ENCODE data around the gene STK35. TPM values are rescaled to one million over a fixed set of nuclear protein-coding genes. Genes with fewer than 3 reads are reported as not detected.

STK35 gene
- polyA plus RNA-seq, 1 donor from 2014 or later: 10.8 TPM

DNA sequence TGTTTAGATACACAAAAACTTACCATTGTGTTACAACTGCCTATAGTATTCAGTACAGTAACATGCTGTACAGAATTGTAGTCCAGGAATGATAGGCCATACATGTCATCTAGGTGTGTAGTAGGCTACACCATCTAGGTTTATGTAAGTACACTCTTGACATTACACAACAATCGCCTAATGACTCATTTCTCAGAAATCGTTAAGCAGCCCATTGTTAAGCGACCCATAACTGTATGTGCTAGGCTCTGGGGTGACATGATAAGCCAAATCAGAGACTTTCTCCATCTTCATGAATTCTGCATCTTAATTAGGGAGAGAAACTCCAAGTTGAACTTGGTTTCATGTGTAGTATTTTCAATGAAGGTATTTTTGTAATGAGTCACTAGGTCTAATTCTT, 17.2 kb downstream of the STK35 start:
- H4K20me1 ChIP-seq (ENCODE audit: insufficient read depth): peaks cover 4% of the 10 kb centered on the region

DNA sequence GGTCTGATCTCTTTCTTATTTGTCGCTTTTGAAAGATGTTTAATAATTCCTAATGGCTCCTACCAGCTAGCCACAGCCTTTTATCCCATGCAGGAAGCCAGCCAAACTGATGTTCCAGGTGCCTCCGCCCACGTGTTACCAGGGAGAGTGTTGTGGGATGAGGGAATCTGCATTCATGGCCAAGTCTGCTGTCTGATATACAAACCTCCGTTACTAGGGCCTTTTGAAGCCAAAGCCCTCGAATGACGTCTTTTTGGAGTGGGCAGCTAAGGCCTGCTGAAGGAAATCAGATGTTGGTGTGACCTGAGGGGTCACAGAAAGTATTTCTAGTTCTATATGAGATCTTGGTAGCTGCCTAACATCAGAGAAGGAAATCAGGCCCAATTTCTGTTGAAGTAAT, 21.3 kb downstream of the STK35 start:
- H3K9me3 ChIP-seq (ENCODE audit: low read length): no peaks in the 10 kb centered on the region
- no peaks in the 10 kb centered on the region for H3F3A ChIP-seq (ENCODE audit: insufficient read depth, low read length, poor library complexity, severe bottlenecking)
- H2AFZ ChIP-seq (ENCODE audit: low read depth, low read length): no peak overlapping the region
- H3K4me3 ChIP-seq (ENCODE audit: low read length): no peak overlapping the region
- H3K27ac ChIP-seq (ENCODE audit: low read length): no peak overlapping the region
- peaks cover 4% of the 10 kb centered on the region for H4K20me1 ChIP-seq (ENCODE audit: insufficient read depth)
- H3K27me3 ChIP-seq (ENCODE audit: insufficient read depth, low read depth, low read length): no peaks in the 10 kb centered on the region
- H3K4me2 ChIP-seq (ENCODE audit: low read length): no peak overlapping the region
- peaks cover 57% of the 10 kb centered on the region for H3K79me2 ChIP-seq (replicated peaks; ENCODE audit: insufficient read depth, low read length)
- TF ChIP-seq SMC3 (conservative IDR thresholded peaks at IDR 0.05; ENCODE audit: poor library complexity) (no peak), POLR2AphosphoS5 (IDR thresholded peaks at IDR 0.05) (no peak), RAD21 (conservative IDR thresholded peaks at IDR 0.05) (no peak), TAF1 (IDR thresholded peaks at IDR 0.05; ENCODE audit: low read depth) (no peak), MXI1 (conservative IDR thresholded peaks at IDR 0.05; ENCODE audit: poor library complexity, severe bottlenecking) (no peak), EZH2 (IDR thresholded peaks at IDR 0.05; ENCODE audit: borderline replicate concordance, insufficient read depth, low read length, poor library complexity, severe bottlenecking) (no peak), EP300 (conservative IDR thresholded peaks at IDR 0.05; ENCODE audit: poor library complexity, severe bottlenecking) (no peak)
- TF ChIP-seq, protein P1, sequence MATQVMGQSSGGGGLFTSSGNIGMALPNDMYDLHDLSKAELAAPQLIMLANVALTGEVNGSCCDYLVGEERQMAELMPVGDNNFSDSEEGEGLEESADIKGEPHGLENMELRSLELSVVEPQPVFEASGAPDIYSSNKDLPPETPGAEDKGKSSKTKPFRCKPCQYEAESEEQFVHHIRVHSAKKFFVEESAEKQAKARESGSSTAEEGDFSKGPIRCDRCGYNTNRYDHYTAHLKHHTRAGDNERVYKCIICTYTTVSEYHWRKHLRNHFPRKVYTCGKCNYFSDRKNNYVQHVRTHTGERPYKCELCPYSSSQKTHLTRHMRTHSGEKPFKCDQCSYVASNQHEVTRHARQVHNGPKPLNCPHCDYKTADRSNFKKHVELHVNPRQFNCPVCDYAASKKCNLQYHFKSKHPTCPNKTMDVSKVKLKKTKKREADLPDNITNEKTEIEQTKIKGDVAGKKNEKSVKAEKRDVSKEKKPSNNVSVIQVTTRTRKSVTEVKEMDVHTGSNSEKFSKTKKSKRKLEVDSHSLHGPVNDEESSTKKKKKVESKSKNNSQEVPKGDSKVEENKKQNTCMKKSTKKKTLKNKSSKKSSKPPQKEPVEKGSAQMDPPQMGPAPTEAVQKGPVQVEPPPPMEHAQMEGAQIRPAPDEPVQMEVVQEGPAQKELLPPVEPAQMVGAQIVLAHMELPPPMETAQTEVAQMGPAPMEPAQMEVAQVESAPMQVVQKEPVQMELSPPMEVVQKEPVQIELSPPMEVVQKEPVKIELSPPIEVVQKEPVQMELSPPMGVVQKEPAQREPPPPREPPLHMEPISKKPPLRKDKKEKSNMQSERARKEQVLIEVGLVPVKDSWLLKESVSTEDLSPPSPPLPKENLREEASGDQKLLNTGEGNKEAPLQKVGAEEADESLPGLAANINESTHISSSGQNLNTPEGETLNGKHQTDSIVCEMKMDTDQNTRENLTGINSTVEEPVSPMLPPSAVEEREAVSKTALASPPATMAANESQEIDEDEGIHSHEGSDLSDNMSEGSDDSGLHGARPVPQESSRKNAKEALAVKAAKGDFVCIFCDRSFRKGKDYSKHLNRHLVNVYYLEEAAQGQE (IDR thresholded peaks at IDR 0.05; ENCODE audit: borderline replicate concordance): no peak
- TF ChIP-seq, protein P2, sequence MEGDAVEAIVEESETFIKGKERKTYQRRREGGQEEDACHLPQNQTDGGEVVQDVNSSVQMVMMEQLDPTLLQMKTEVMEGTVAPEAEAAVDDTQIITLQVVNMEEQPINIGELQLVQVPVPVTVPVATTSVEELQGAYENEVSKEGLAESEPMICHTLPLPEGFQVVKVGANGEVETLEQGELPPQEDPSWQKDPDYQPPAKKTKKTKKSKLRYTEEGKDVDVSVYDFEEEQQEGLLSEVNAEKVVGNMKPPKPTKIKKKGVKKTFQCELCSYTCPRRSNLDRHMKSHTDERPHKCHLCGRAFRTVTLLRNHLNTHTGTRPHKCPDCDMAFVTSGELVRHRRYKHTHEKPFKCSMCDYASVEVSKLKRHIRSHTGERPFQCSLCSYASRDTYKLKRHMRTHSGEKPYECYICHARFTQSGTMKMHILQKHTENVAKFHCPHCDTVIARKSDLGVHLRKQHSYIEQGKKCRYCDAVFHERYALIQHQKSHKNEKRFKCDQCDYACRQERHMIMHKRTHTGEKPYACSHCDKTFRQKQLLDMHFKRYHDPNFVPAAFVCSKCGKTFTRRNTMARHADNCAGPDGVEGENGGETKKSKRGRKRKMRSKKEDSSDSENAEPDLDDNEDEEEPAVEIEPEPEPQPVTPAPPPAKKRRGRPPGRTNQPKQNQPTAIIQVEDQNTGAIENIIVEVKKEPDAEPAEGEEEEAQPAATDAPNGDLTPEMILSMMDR (IDR thresholded peaks at IDR 0.05; ENCODE audit: poor library complexity, severe bottlenecking): no peak
- no peaks in the 10 kb centered on the region for H3K9me2 ChIP-seq (ENCODE audit: insufficient read depth, low read length)
- H3K9ac ChIP-seq (ENCODE audit: low read length): no peak overlapping the region
- peaks cover 5% of the 10 kb centered on the region for H3K36me3 ChIP-seq (ENCODE audit: insufficient read depth, low read length)

More for the DNA sequence above, 17.2 kb downstream of the STK35 start:
- Histone ChIP-seq H3K36me3 (ENCODE audit: insufficient read depth, low read length) (peaks cover 5% of the 10 kb centered on the region), H3K79me2 (replicated peaks; ENCODE audit: insufficient read depth, low read length) (peaks cover 61% of the 10 kb centered on the region), H3K27ac (ENCODE audit: low read length) (no peak overlapping the region), H2AFZ (ENCODE audit: low read depth, low read length) (no peak overlapping the region), H3K4me3 (ENCODE audit: low read length) (no peak overlapping the region), H3F3A (ENCODE audit: insufficient read depth, low read length, poor library complexity, severe bottlenecking) (no peaks in the 10 kb centered on the region), H3K9me3 (ENCODE audit: low read length) (no peaks in the 10 kb centered on the region), H3K9ac (ENCODE audit: low read length) (no peak overlapping the region), H3K9me2 (ENCODE audit: insufficient read depth, low read length) (no peaks in the 10 kb centered on the region), H3K27me3 (ENCODE audit: insufficient read depth, low read depth, low read length) (no peaks in the 10 kb centered on the region), H3K4me2 (ENCODE audit: low read length) (no peak overlapping the region)
- TF ChIP-seq SMC3 (conservative IDR thresholded peaks at IDR 0.05; ENCODE audit: poor library complexity) (no peak), POLR2AphosphoS5 (IDR thresholded peaks at IDR 0.05) (no peak), TAF1 (IDR thresholded peaks at IDR 0.05; ENCODE audit: low read depth) (no peak), EP300 (conservative IDR thresholded peaks at IDR 0.05; ENCODE audit: poor library complexity, severe bottlenecking) (no peak), MXI1 (conservative IDR thresholded peaks at IDR 0.05; ENCODE audit: poor library complexity, severe bottlenecking) (no peak), RAD21 (conservative IDR thresholded peaks at IDR 0.05) (no peak), EZH2 (IDR thresholded peaks at IDR 0.05; ENCODE audit: borderline replicate concordance, insufficient read depth, low read length, poor library complexity, severe bottlenecking) (no peak)
- TF ChIP-seq, protein P2 (IDR thresholded peaks at IDR 0.05; ENCODE audit: poor library complexity, severe bottlenecking): no peak
- TF ChIP-seq, protein P1 (IDR thresholded peaks at IDR 0.05; ENCODE audit: borderline replicate concordance): no peak

All from neural cell (in vitro differentiated cells).